Upper lobe of left lung (tissue), 4 donors: Measurements from ENCODE around the gene KCNMA1.

Experiments
- CTCF ChIP-seq, 6 experiments: fragments of 450-650 bp in 4 of 6; fragments of 200-600 bp in 2 of 6; sonication (generic) in 2 of 6; IDR thresholded peaks; one replicate each; pipeline ENCODE4 v1.5.1; 2016 to 2019; ENCODE audit warnings: antibody characterized with exemption in 6 of 6
- EP300 ChIP-seq, 4 donors: sonication (generic); formaldehyde crosslinking; IDR thresholded peaks; one replicate each; pipeline ENCODE4 v1.5.1; 2017; ENCODE audit warnings: antibody characterized with exemption in 4 of 4, control low read depth in 2 of 4
- POLR2A ChIP-seq, 4 donors: fragments of 450-650 bp; IDR thresholded peaks; one replicate each; pipeline ENCODE4 v1.5.1; 2016 to 2017; ENCODE audit warnings: antibody characterized with exemption in 4 of 4, mild to moderate bottlenecking in 2 of 4
- POLR2AphosphoS5 ChIP-seq, 2 donors: sonication (generic); formaldehyde crosslinking; IDR thresholded peaks; one replicate each; pipeline ENCODE4 v1.5.1; 2017; ENCODE audit warnings: antibody characterized with exemption in 2 of 2

DNA sequence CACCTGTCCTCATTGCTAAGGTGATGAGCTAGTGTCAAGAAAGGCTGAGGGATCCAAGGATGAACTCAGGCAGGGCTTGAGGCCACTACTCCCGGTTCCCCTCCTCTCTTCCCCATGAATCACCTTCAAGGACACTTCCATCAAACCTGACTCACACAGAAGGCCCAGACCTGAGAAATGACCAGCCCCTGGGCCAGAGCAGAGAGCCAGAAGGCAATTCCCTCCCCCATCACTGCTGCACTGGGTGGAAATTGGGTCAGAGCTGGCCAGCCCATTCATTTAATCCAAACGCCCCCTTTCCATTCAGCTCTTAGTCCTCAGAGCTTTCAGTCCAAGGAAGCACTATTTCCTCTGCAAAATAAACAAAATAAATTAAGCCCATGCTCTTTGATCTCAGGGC is 182.0 kb downstream of the KCNMA1 start:
- TF ChIP-seq CTCF (IDR thresholded peaks at IDR 0.05), result no peak
- TF ChIP-seq POLR2A (IDR thresholded peaks at IDR 0.05), result no peak
- TF ChIP-seq EP300 (IDR thresholded peaks at IDR 0.05), result no peak
- no peak for TF ChIP-seq POLR2AphosphoS5 (IDR thresholded peaks at IDR 0.05)
